PC-9 (cell line): ENCODE measurements around the gene SLC44A5. TPM values are rescaled to one million over a fixed set of nuclear protein-coding genes. Genes with fewer than 3 reads are reported as not detected.

Source experiments
- BruUV-seq: library from RNA; stranded (reverse); fragments of 400-500 nt; replicated peaks from 2 replicates; lab custom pipeline; 2021; lab: Mats Ljungman, UMichigan
- CTCF ChIA-PET: fragments of 300-600 bp; sonication (Branson Sonifier 250); formaldehyde crosslinking; loops from one replicate; lab custom pipeline; 2022; ENCODE audit warnings: antibody characterized with exemption; lab: Charles Lee
- POLR2A ChIA-PET: fragments of 300-600 bp; sonication (Branson Sonifier 250); formaldehyde crosslinking; loops from one replicate; lab custom pipeline; 2022; ENCODE audit warnings: antibody characterized with exemption; ENCODE audit not compliant: unreplicated experiment; lab: Charles Lee
- DNase-seq, 2 experiments: peaks; one replicate each; pipeline versions ENCODE4 v3.0.0 to v3.0.0-alpha.2; 2015 to 2022; ENCODE audit warnings: mixed read lengths in 1 of 2
- H2AFZ ChIP-seq: fragments of 200-600 bp; sonication (generic); 2 replicates; pipeline ENCODE4 v1.8.1; 2017; ENCODE audit warnings: antibody characterized with exemption
- H3F3A ChIP-seq: fragments of 200-600 bp; sonication (generic); 2 replicates; pipeline ENCODE4 v1.8.1; 2017; ENCODE audit warnings: antibody characterized with exemption, mild to moderate bottlenecking, low read depth; ENCODE audit not compliant: insufficient read depth
- H3K27ac ChIP-seq: fragments of 200-600 bp; sonication (generic); 2 replicates; pipeline ENCODE4 v1.6.1; 2016; ENCODE audit warnings: mixed run types
- H3K27me3 ChIP-seq: fragments of 200-600 bp; sonication (generic); 2 replicates; pipeline ENCODE4 v1.6.1; 2016; ENCODE audit warnings: low read depth, mixed run types; ENCODE audit not compliant: insufficient read depth
- H3K36me3 ChIP-seq: fragments of 200-600 bp; sonication (generic); 2 replicates; pipeline ENCODE4 v1.6.1; 2016; ENCODE audit warnings: low read depth, mixed run types
- H3K4me1 ChIP-seq: fragments of 200-600 bp; sonication (generic); replicated peaks from 2 replicates; pipeline ENCODE4 v1.6.1; 2016; ENCODE audit warnings: mixed run types; ENCODE audit not compliant: insufficient read depth
- H3K4me2 ChIP-seq: fragments of 200-600 bp; sonication (generic); 2 replicates; pipeline ENCODE4 v1.6.1; 2017; ENCODE audit warnings: mixed run types
- H3K4me3 ChIP-seq: fragments of 200-600 bp; sonication (generic); 2 replicates; pipeline ENCODE4 v1.6.1; 2016; ENCODE audit warnings: mixed run types
- H3K79me2 ChIP-seq: fragments of 200-600 bp; sonication (generic); 2 replicates; pipeline ENCODE4 v1.6.1; 2017; ENCODE audit warnings: low read depth, mixed run types
- H3K9me2 ChIP-seq: fragments of 200-600 bp; sonication (generic); 2 replicates; pipeline ENCODE4 v1.8.1; 2017; ENCODE audit warnings: mild to moderate bottlenecking; ENCODE audit not compliant: insufficient read depth
- H3K9me3 ChIP-seq: fragments of 200-600 bp; sonication (generic); 2 replicates; pipeline ENCODE4 v1.8.1; 2016; ENCODE audit warnings: low read depth; ENCODE audit not compliant: insufficient read depth
- H4K20me1 ChIP-seq: fragments of 200-600 bp; sonication (generic); 2 replicates; pipeline ENCODE4 v1.8.1; 2017; ENCODE audit not compliant: insufficient read depth
- EZH2 ChIP-seq: fragments of 200-600 bp; sonication (generic); IDR thresholded peaks from 2 replicates; pipeline ENCODE4 v1.8.0; 2017; ENCODE audit warnings: antibody characterized with exemption, low read depth
- intact Hi-C: fragments of 100-400 bp; cut with micrococcal nuclease; formaldehyde crosslinking; loops from one replicate; pipeline ENCODE4 v1.10.0; 2022; ENCODE audit not compliant: unreplicated experiment
- total RNA-seq: library from RNA; stranded (reverse); gene quantifications from 2 replicates; pipeline ENCODE4 v1.2.3, GENCODE V29; 2021
- TF ChIP-seq, protein P1 (sequence below): fragments of 200-600 bp; sonication (generic); conservative IDR thresholded peaks from 2 replicates; pipeline ENCODE4 v1.6.1; 2017; ENCODE audit warnings: mixed run types, antibody characterized with exemption, mild to moderate bottlenecking, moderate library complexity

SLC44A5 gene
- total RNA-seq, 1 experiment from 2014 or later: 0.09 TPM

DNA sequence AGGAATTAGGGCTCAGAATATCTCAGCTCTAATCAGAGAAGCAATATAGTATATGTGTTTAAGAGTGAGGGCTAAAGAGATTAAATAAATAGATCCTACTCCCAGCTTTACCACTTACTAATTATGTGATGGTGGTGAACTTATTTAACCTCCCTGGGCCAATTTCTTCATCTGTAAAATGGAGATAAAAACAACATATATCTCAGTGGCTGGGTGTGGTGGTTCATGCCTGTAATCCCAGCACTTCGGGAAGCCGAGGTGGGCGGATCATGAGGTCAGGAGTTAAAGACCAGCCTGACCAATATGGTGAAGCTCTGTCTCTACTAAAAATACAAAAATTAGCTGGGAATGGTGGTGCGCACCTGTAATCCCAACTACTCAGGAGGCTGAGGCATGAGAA is 135.2 kb downstream of the SLC44A5 start:
- H3K36me3 ChIP-seq: no peaks in the 10 kb centered on the region
- POLR2A ChIA-PET: no interaction called here
- TF ChIP-seq, protein P1, sequence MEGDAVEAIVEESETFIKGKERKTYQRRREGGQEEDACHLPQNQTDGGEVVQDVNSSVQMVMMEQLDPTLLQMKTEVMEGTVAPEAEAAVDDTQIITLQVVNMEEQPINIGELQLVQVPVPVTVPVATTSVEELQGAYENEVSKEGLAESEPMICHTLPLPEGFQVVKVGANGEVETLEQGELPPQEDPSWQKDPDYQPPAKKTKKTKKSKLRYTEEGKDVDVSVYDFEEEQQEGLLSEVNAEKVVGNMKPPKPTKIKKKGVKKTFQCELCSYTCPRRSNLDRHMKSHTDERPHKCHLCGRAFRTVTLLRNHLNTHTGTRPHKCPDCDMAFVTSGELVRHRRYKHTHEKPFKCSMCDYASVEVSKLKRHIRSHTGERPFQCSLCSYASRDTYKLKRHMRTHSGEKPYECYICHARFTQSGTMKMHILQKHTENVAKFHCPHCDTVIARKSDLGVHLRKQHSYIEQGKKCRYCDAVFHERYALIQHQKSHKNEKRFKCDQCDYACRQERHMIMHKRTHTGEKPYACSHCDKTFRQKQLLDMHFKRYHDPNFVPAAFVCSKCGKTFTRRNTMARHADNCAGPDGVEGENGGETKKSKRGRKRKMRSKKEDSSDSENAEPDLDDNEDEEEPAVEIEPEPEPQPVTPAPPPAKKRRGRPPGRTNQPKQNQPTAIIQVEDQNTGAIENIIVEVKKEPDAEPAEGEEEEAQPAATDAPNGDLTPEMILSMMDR: no peak
- TF ChIP-seq EZH2: no peak

DNA sequence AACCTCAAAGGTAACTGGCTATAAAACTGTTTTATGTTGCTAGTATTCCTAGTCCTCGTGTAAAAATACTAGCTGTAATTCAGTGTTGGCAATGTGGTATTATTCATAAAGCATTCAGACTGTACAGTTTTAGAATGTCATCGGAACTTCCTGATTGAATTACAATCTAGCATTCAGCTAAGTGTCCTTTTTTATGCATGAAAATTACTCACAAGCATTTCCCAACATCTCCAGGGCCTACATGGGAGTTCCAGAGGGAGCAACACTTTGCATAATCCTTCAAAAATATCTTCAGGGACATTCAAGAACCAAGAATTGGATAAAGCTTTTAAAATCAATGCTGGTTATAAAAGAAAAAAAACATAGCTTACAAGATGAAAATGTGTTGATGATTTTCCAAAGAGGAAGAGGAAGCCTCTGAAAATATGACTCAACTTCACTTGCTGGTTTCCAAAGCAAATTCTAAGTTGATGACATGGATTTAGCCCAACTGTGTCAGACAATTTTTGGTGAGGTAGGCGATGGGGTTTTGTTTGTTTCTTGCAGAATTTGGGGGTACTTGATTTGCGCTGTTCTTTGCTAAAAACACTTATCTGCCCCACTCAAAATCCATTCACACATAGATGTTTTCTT is 137.8 kb downstream of the SLC44A5 start:
- ChIA-PET CTCF (no interaction called here), POLR2A (no interaction called here)
- no peak overlapping the region for H3K4me3 ChIP-seq
- H3K4me1 ChIP-seq: no peaks in the 10 kb centered on the region
- no peaks in the 10 kb centered on the region for H3K9me3 ChIP-seq
- H3K36me3 ChIP-seq: no peaks in the 10 kb centered on the region
- no peak overlapping the region for H3K4me2 ChIP-seq
- no peak overlapping the region for H2AFZ ChIP-seq
- no peaks in the 10 kb centered on the region for H4K20me1 ChIP-seq
- no peaks in the 10 kb centered on the region for H3K27me3 ChIP-seq
- TF ChIP-seq, protein P1: no peak
- TF ChIP-seq EZH2: no peak
- intact Hi-C loops: no loop called here
- no TSS peak for BruUV-seq
- no peaks in the 10 kb centered on the region for H3F3A ChIP-seq
- DNase-seq: no peak
- no peaks in the 10 kb centered on the region for H3K9me2 ChIP-seq
- H3K79me2 ChIP-seq: no peaks in the 10 kb centered on the region
- H3K27ac ChIP-seq: no peak overlapping the region

More for the DNA sequence above, 135.2 kb downstream of the SLC44A5 start:
- Histone ChIP-seq H3F3A (no peaks in the 10 kb centered on the region), H4K20me1 (no peaks in the 10 kb centered on the region), H3K79me2 (no peaks in the 10 kb centered on the region), H3K9me3 (no peaks in the 10 kb centered on the region), H3K9me2 (no peaks in the 10 kb centered on the region), H3K4me1 (no peaks in the 10 kb centered on the region), H2AFZ (no peak overlapping the region), H3K4me2 (no peak overlapping the region), H3K4me3 (no peak overlapping the region), H3K27ac (no peak overlapping the region), H3K27me3 (no peaks in the 10 kb centered on the region)
- intact Hi-C loops: no loop called here
- BruUV-seq: no TSS peak
- CTCF ChIA-PET: no interaction called here
- no peak for DNase-seq

DNA sequence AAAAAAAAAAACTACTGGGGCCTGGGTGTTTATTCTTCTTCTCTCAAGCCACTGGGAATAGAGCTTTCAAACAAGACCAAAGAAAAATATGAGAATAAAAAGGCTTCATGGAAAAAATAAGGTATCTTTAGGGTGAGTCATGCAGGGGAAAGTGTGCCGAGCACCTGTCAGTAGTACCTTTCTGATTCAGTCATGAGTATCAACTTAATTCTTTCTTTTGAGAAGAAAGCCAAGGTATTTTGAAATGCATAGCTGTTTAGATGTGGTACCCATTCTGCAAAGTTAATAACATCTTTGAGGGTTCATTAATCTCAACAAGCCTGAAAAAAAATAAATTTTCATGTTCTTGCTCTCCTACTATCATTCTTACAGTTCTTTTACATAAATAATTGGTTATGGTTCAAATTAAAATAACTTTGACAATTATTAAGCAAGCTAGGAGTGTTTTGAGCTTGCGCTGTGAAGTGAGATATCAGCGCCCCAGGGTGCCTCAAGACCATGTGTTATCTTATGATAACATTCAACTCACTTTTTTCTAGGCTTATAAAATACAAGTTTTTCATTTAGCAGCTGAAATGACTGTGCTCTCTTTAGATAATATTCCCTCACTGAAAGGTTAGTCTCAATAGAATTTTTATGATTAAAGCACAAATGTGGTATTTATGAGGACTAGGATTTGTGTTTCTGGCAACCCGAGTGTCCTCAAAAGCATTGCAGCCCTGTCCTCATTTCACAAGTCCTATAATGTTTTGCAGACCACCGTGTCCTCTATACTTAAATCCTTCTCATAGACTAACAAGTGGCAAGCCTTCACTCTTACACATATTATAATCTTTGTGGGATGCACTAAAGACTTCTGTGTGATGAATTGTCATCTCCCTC is 138.6 kb downstream of the SLC44A5 start:
- Histone ChIP-seq H3K36me3 (no peaks in the 10 kb centered on the region), H3K79me2 (no peaks in the 10 kb centered on the region), H3K4me3 (no peak overlapping the region), H3K9me2 (no peaks in the 10 kb centered on the region), H3K27ac (no peak overlapping the region), H2AFZ (no peak overlapping the region), H4K20me1 (no peaks in the 10 kb centered on the region), H3F3A (no peaks in the 10 kb centered on the region), H3K4me2 (no peak overlapping the region), H3K9me3 (no peaks in the 10 kb centered on the region), H3K27me3 (no peaks in the 10 kb centered on the region), H3K4me1 (no peaks in the 10 kb centered on the region)
- ChIA-PET POLR2A (interaction anchor here (0.6 kb wide), 1 partner anchor 35 kb away, joined by 44 read pairs; no protein-coding TSS in a partner anchor), CTCF (no interaction called here)
- intact Hi-C loops: no loop called here
- DNase-seq: no peak
- BruUV-seq: no TSS peak
- TF ChIP-seq, protein P1: no peak
- TF ChIP-seq EZH2: no peak
